HG02973 (cell line): ENCODE data around the gene INSM1.

Experiments used
- ATAC-seq: cut with Tn5 transposase; IDR thresholded peaks from one replicate; pipeline ENCODE4 v1.9.1; 2021; ENCODE audit warnings: moderate library complexity; ENCODE audit not compliant: unreplicated experiment

Gene INSM1

DNA sequence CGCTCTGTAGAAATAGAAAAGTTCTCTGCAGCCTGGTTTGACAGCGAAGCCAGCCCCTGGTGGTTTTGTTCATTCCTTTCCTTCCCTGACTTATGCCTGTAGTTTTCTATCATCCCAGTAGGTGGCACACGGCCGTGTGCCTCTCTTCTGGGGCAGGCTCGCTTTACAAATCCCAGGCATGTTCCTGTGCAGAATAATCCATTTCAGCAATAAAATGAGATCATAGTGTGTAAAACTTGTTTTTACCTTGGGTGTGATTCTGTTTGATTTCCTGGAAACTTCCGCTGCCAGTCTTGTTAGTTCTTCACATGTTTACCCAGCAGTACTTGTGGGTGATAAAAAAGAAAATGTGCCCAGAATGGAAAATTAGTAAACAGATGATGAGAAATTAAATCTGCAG is 7.4 kb upstream of the INSM1 start:
- ATAC-seq = no peak

GRCh38 chr20:20362774-20363433 is 5.0 kb upstream of the INSM1 start:
- ATAC-seq = no peak

DNA sequence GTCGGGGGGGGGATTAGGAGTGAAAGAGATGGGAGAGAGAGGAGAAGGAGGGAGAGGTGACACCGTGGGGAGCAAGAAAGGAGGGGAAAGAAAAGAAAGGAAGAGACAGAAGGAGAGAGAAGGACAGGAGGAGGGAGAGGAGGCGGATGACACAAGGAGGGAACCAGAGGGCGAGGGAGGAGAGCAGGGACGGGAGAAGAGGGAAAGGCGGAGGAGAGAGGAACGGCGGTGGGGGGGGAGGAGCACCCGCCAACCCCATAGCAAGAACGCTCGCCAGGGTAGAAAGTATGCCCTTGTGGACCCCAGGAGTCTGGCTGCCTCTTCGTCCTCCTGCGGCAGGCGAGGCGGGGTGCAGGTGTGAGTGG is 4.5 kb upstream of the INSM1 start:
- no peak for ATAC-seq

DNA sequence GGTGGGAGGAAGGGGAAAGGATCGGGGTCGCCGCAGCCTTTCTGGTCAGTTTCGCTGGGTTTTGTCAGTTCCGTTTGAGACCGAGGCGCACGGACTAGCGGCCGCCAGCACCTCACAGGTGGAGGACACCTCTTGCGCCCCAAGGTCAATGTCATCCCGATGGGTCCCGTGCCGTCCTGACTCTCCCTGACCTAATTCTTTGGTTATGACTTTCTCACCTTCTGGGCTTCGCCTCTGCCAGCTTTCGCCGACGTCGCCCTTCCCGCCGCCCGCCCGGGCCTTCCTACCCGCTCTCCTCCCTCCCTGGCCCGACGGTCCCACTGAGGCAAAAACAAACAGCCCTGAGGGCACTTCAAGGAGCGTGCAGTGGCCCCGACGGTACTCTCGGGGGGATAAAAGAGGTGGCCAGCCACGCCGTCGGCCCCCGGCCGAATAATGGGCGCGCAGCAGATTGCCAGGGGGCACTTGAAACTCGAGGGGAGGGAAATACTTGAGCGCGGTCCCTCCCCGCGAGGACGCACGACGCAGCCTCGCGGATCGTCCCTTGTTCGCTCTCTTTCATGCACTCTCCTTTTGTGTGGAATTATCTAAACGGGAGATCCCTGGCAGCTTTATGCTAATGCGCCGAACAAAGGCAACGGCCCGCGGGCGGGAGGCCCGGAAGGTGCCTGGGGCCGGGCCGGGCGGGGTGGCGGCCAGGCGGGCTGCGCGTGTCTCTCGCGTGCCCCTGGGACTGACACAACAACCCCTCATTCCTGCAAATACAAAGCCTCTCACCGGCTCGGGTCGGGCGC is 3.9 kb upstream of the INSM1 start:
- ATAC-seq = no peak

GRCh38 chr20:20364593-20365479 is 3.1 kb upstream of the INSM1 start:
- no peak for ATAC-seq

- no peak for ATAC-seq
Measured at GRCh38 chr20:20365480-20366161, 2.3 kb upstream of the INSM1 start.

GRCh38 chr20:20366551-20366875 is 1.4 kb upstream of the INSM1 start:
- no peak for ATAC-seq

GRCh38 chr20:20366876-20367574 is 879 bp upstream of the INSM1 start:
- ATAC-seq = no peak

DNA sequence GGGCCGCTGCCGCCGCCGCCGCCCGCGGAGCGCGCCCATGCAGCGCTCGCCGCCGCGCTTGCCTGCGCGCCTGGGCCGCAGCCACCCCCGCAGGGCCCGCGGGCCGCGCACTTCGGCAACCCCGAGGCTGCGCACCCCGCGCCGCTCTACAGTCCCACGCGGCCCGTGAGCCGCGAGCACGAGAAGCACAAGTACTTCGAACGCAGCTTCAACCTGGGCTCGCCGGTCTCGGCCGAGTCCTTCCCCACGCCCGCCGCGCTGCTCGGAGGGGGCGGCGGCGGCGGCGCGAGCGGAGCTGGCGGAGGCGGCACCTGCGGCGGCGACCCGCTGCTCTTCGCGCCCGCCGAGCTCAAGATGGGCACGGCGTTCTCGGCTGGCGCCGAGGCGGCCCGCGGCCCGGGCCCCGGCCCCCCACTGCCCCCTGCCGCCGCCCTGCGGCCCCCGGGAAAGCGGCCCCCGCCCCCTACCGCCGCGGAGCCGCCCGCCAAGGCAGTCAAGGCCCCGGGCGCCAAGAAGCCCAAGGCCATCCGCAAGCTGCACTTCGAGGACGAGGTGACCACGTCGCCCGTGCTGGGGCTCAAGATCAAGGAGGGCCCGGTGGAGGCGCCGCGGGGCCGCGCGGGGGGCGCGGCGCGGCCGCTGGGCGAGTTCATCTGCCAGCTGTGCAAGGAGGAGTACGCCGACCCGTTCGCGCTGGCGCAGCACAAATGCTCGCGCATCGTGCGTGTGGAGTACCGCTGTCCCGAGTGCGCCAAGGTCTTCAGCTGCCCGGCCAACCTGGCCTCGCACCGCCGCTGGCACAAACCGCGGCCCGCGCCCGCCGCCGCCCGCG is 730 bp downstream of the INSM1 start:
- ATAC-seq = no peak

- no peak for ATAC-seq
Measured at GRCh38 chr20:20369250-20370093, 1.6 kb downstream of the INSM1 start.

- ATAC-seq = no peak
Measured at GRCh38 chr20:20370094-20370575, 2.2 kb downstream of the INSM1 start.

- ATAC-seq = no peak
Measured at GRCh38 chr20:20371083-20371482, 3.2 kb downstream of the INSM1 start.

DNA sequence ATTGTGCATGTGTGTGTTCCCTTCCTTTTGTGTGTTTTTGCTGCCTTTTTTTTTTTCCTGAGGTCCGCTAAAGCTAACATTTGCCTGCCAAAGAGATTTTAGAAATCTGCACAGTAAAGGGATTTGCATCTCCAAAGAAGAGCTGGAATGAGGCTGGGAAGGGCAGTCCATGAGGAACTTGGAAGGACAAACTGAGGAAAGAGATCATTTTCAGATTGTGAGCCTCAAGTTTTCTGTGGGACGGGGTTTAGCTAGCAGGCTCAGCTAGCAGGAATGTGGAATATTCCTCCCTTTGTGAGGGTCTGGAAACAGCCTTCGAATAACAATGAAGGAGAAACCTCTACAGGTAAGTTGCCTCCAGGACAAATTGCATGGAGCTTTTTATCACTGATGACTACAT is 3.8 kb downstream of the INSM1 start:
- ATAC-seq = no peak

GRCh38 chr20:20373091-20373571 is 5.2 kb downstream of the INSM1 start:
- ATAC-seq = no peak

DNA sequence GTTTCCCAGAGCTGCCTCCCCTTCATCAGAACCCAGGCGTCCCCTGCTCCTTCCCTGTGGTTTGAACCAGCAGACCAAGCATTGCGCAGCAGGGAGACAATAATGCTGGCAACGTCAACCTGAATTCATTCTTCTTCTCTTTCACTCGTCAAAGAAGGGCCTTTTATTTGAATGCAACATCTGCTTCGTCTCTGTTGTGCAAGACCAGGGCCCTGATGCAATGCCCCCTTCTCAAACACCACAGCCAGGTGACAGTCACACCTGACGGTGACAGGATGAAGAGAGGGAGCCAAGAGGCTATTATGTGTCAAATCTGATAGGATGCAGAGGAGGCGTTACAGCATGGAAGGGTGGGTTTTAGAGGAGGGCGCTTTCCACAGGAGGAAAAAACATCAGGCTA is 8.0 kb downstream of the INSM1 start:
- ATAC-seq = no peak

DNA sequence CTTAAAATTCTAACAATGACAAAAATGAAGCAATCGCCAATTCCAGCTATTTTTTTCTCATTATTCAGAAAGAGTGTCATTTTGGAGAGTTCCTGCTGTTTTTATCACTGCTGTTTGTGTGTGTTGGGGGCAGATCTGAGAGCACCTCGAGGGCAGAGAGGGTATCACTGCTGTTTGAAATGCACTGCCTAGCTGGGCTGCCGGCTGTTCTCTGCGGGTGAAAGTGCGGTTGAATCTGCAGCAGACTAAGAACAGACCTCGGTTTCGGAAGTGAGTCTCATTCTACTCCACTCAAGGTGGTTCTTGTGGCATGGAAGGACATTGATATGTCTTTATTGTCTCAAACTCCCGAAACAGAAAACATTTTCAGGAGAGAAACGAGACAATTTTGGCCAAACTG is 18.3 kb downstream of the INSM1 start:
- no peak for ATAC-seq

GRCh38 chr20:20390393-20390792 is 22.5 kb downstream of the INSM1 start:
- ATAC-seq = no peak

- ATAC-seq = no peak
Measured at GRCh38 chr20:20391115-20391514, 23.2 kb downstream of the INSM1 start.

DNA sequence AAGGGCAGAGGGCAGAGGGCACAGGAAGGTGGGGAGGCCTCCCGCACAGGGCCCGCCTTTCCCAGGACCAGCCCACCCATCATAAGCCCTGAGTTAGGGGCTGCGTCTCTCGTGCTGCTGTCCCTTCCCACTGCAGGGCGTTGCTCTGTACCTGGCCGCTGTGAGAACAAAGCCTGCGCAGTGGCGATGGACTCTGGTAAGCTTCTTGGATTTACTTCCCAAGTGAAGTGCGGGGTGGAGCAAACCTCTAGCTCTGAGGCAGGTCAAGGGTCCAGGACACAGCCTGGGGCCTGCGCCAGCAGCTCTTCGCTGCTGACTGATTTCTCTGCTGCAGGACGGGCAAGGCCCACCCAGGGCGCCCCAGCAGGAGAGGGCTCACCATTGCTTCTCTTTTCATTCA is 23.9 kb downstream of the INSM1 start:
- no peak for ATAC-seq
